ENCODE data around the gene METTL3.

DNA sequence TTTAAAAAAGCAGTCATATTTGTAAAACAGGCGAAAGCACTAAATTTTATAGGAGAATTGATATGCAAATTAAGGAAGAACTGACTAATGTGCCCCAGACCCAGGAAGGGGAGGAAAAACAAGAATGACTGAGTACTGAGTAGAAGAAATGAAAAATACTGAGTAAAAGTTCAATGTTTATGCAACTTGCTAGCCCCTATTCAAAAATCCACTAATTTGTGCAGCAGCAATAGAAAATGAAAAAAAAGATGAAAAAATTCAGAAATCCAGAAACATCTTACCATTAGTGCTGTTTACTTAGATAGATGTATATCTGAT, 61.3 kb downstream of the METTL3 start:
- TF ChIP-seq EZH2 (IDR thresholded peaks at IDR 0.05; ENCODE audit: insufficient read depth, poor library complexity, severe bottlenecking), result no peak
- TF ChIP-seq EZH2phosphoT487 (IDR thresholded peaks at IDR 0.05; ENCODE audit: insufficient read depth, low read depth), result no peak
